HEK293 (cell line): ENCODE measurements around the gene MBNL2.

Source experiments
- CTCF ChIA-PET: fragments of 350-600 bp; formaldehyde crosslinking; extraction: SDS; loops from one replicate; lab custom pipeline; 2021; ENCODE audit warnings: antibody characterized with exemption; lab: Yijun Ruan, JAX
- POLR2A ChIA-PET: fragments of 300-600 bp; formaldehyde crosslinking; extraction: SDS; loops from one replicate; lab custom pipeline; 2020; ENCODE audit warnings: antibody characterized with exemption, inconsistent platforms; lab: Yijun Ruan, JAX
- H3K27ac ChIP-seq: fragments of 200-500 bp; sonication (Bioruptor generic); 2 replicates; pipeline ENCODE4 v1.5.1; 2014; ENCODE audit warnings: low read depth, low read length, control low read depth, inconsistent platforms; ENCODE audit errors: extremely low read depth
- H3K36me3 ChIP-seq, 2 experiments: fragments of 200-500 bp in 1 of 2; sonication (Bioruptor generic) in 1 of 2; 1 replicate in 1 of 2; 2 replicates in 1 of 2; pipeline ENCODE4 v1.5.1; 2014 to 2017; ENCODE audit warnings: inconsistent platforms in 2 of 2, low read length in 2 of 2; ENCODE audit not compliant: control insufficient read depth in 2 of 2, insufficient read depth in 1 of 2
- H3K4me1 ChIP-seq: fragments of 200-500 bp; sonication (Bioruptor generic); 2 replicates; pipeline ENCODE4 v1.5.1; 2014; ENCODE audit warnings: mild to moderate bottlenecking, low read length, inconsistent platforms; ENCODE audit not compliant: control insufficient read depth, insufficient read depth
- H3K4me3 ChIP-seq: 2 replicates; pipeline ENCODE4 v1.5.1; 2011; ENCODE audit warnings: low read depth, mild to moderate bottlenecking, control low read depth, low read length, moderate library complexity
- H3K9me3 ChIP-seq: fragments of 200-500 bp; sonication (Bioruptor generic); 2 replicates; pipeline ENCODE4 v1.5.1; 2014; ENCODE audit warnings: low read depth, low read length, inconsistent platforms; ENCODE audit not compliant: control insufficient read depth, insufficient read depth
- GLI2 ChIP-seq: fragments of 450-650 bp; formaldehyde crosslinking; IDR thresholded peaks from 2 replicates; pipeline ENCODE4; 2017; ENCODE audit warnings: missing biosample characterization, missing genetic modification characterization, low read depth, borderline replicate concordance
- PBX3 ChIP-seq: sonication (generic); formaldehyde crosslinking; IDR thresholded peaks from 2 replicates; pipeline ENCODE4 v1.8.1; 2022; ENCODE audit warnings: mild to moderate bottlenecking, moderate library complexity, missing genetic modification reagents
- PRDM4 ChIP-seq: fragments of 450-650 bp; formaldehyde crosslinking; IDR thresholded peaks from 2 replicates; pipeline ENCODE4 v1.5.1; 2017; ENCODE audit warnings: missing biosample characterization, missing genetic modification characterization
- PRDM6 ChIP-seq: fragments of 450-650 bp; formaldehyde crosslinking; IDR thresholded peaks from 2 replicates; pipeline ENCODE4 v1.5.1; 2017; ENCODE audit warnings: missing biosample characterization, missing genetic modification characterization
- SALL2 ChIP-seq: fragments of 450-650 bp; formaldehyde crosslinking; IDR thresholded peaks from 2 replicates; pipeline ENCODE4 v1.5.0; 2017; ENCODE audit warnings: missing biosample characterization, mild to moderate bottlenecking, missing genetic modification characterization, borderline replicate concordance
- SP7 ChIP-seq: fragments of 450-650 bp; formaldehyde crosslinking; IDR thresholded peaks from 2 replicates; pipeline ENCODE4 v1.5.1; 2016; ENCODE audit warnings: missing biosample characterization, missing genetic modification characterization
- ZBTB21 ChIP-seq: fragments of 450-650 bp; formaldehyde crosslinking; IDR thresholded peaks from 2 replicates; pipeline ENCODE4 v1.5.1; 2017; ENCODE audit warnings: missing biosample characterization, missing genetic modification characterization
- ZFHX2 ChIP-seq: fragments of 450-650 bp; formaldehyde crosslinking; conservative IDR thresholded peaks from 2 replicates; pipeline ENCODE4 v1.5.1; 2016; ENCODE audit warnings: missing biosample characterization, missing genetic modification characterization
- ZFP41 ChIP-seq: fragments of 450-650 bp; formaldehyde crosslinking; IDR thresholded peaks from 2 replicates; pipeline ENCODE4 v1.5.1; 2016; ENCODE audit warnings: missing biosample characterization, missing genetic modification characterization, borderline replicate concordance
- ZNF132 ChIP-seq: fragments of 450-650 bp; formaldehyde crosslinking; IDR thresholded peaks from 2 replicates; pipeline ENCODE4 v1.5.1; 2017; ENCODE audit warnings: missing biosample characterization, missing genetic modification characterization, borderline replicate concordance
- ZNF211 ChIP-seq: fragments of 450-650 bp; formaldehyde crosslinking; IDR thresholded peaks from 2 replicates; pipeline ENCODE4 v1.5.1; 2016; ENCODE audit warnings: low read depth, missing biosample characterization, missing genetic modification characterization
- ZNF24 ChIP-seq: fragments of 450-650 bp; formaldehyde crosslinking; IDR thresholded peaks from 2 replicates; pipeline ENCODE4 v1.5.1; 2016; ENCODE audit warnings: missing biosample characterization, missing genetic modification characterization
- ZNF292 ChIP-seq: fragments of 450-650 bp; formaldehyde crosslinking; IDR thresholded peaks from 2 replicates; pipeline ENCODE4 v1.5.1; 2016; ENCODE audit warnings: low read depth, missing biosample characterization, missing genetic modification characterization, borderline replicate concordance
- ZNF362 ChIP-seq: fragments of 450-650 bp; formaldehyde crosslinking; IDR thresholded peaks from 2 replicates; pipeline ENCODE4 v1.5.1; 2016; ENCODE audit warnings: missing biosample characterization, missing genetic modification characterization
- ZNF416 ChIP-seq: fragments of 450-650 bp; formaldehyde crosslinking; IDR thresholded peaks from 2 replicates; pipeline ENCODE4 v1.5.1; 2016; ENCODE audit warnings: missing biosample characterization, missing genetic modification characterization
- ZNF585B ChIP-seq: fragments of 450-650 bp; formaldehyde crosslinking; IDR thresholded peaks from 2 replicates; pipeline ENCODE4 v1.5.1; 2016; ENCODE audit warnings: missing biosample characterization, missing genetic modification characterization
- ZNF677 ChIP-seq: fragments of 450-650 bp; IDR thresholded peaks from 2 replicates; pipeline ENCODE4 v1.5.0; 2018; ENCODE audit warnings: missing biosample characterization, mild to moderate bottlenecking, missing genetic modification characterization, moderate library complexity

The MBNL2 gene

GRCh38 chr13:97437729-97438128, 215.6 kb downstream of the MBNL2 start (continued):
- TF ChIP-seq PRDM4 (tag by site-specific recombination) (no peak), ZBTB21 (tag by site-specific recombination) (no peak)

GRCh38 chr13:97438856-97439595, 216.9 kb downstream of the MBNL2 start:
- H3K27ac ChIP-seq = no peak overlapping the region

GRCh38 chr13:97440598-97441170, 218.6 kb downstream of the MBNL2 start:
- CTCF ChIA-PET = no interaction called here
- POLR2A ChIA-PET = no interaction called here

More at GRCh38 chr13:97438856-97439595, 216.9 kb downstream of the MBNL2 start:
- ChIA-PET CTCF (no interaction called here), POLR2A (no interaction called here)
- no peaks in the 10 kb centered on the region for H3K9me3 ChIP-seq
- H3K4me3 ChIP-seq = no peak overlapping the region
- TF ChIP-seq GLI2 (no peak), ZNF677 (tag by site-specific recombination) (no peak), ZFHX2 (tag by site-specific recombination) (no peak), ZNF132 (no peak), ZNF211 (tag by site-specific recombination) (no peak), ZNF292 (no peak), PRDM4 (tag by site-specific recombination) (no peak)
- no peaks in the 10 kb centered on the region for H3K36me3 ChIP-seq
- H3K4me1 ChIP-seq = peaks cover 2% of the 10 kb centered on the region; the same call in 1 of the 2 replicates

More at GRCh38 chr13:97440598-97441170, 218.6 kb downstream of the MBNL2 start:
- no peak overlapping the region for H3K27ac ChIP-seq
- H3K4me3 ChIP-seq = no peak overlapping the region
- H3K9me3 ChIP-seq = no peaks in the 10 kb centered on the region
- TF ChIP-seq ZNF362 (tag by site-specific recombination) = 0 out of 2 replicates have a peak, but pooled peaks have one; percentile 15
- peak; percentile 83 for TF ChIP-seq PRDM6 (tag by site-specific recombination)
- TF ChIP-seq ZNF24 (tag by site-specific recombination) = 0 out of 2 replicates have a peak, but pooled peaks have one; percentile 28
- TF ChIP-seq SP7 = peak; percentile 24; the same call in 1 of the 2 replicates
- no peak for TF ChIP-seq ZFP41 (tag by site-specific recombination)
- no peak for TF ChIP-seq SALL2
- no peak for TF ChIP-seq ZNF416
- no peak for TF ChIP-seq PBX3 (CRISPR knock-in tag)
- no peak for TF ChIP-seq ZNF585B
- H3K4me1 ChIP-seq = peaks cover 2% of the 10 kb centered on the region; the same call in 1 of the 2 replicates
- H3K36me3 ChIP-seq = no peaks in the 10 kb centered on the region
